Kidney capillary endothelial cell (primary cell): ENCODE results near the gene SLC35E2B.
"Not testable (repeated sequence)": the region's sequence is repeated elsewhere in the genome, so short reads cannot be mapped to it uniquely, and the experiment has no call there.

Experiments
- DNase-seq: peaks from one replicate; pipeline ENCODE4 v3.0.0-alpha.2; 2018; ENCODE audit warnings: low spot score

Gene SLC35E2B

GRCh38 chr1:1638528-1638927 is 54.1 kb downstream of the SLC35E2B start:
- not testable (repeated sequence) for DNase-seq

GRCh38 chr1:1637479-1637875 is 55.1 kb downstream of the SLC35E2B start:
- DNase-seq = not testable (repeated sequence)

DNA sequence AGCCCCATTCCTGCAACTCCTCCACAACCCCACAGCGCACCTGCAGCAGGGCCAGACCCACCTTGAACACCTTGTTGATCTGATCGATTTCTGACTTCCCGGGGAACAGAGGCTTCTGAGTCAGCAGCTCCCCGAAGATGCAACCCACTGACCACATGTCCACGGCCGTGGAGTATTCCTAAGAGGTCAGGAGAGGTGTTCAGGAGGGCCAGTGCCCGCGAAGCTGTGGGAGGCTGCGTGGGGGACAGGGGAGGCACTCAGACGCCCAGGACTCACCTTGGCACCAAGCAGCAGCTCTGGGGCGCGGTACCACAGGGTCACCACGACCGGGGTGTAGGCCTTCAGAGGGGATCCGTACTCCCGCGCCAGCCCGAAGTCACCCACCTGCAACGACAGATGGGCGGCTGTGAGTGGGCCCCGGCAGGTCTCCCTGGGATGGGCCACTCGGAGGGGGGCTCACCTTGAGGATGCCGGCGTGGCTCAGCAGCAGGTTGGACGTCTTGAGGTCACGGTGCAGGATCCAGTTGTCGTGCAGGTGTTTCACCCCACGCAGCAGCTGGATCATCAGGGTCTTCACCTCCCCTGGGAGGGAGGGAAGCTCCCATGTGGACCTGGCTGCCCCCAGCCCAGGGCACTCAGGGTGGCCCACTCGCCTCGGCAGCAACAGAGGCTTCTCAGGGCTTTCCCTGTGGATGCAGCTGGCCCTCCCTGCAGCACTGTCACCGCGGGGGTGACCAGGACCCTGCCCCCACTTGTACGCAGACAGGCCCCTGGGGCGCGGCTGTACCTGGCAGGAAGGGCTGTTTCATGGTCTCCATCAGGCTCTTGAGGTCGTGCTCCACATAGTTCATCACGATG is 55.7 kb downstream of the SLC35E2B start:
- not testable (repeated sequence) for DNase-seq

DNA sequence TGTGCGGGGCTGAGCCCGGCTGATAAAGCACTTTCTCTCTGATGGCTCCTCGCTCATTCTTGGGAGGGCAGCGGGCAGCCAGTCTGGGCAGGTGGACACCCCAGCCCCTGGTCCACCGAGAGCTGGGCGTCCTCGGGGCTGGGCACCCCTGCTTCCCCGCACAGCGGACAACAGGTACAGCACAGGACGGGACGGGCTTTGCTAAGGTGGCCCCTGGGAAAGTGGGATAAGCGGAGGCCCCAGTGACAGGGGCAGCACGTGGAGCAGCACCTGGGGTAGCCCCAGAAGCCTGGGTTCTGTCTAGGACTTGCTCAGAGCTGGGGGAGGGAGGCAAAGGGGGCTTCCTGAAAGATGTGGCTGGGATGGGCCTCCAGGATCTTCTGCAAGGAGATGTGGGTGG is 58.0 kb downstream of the SLC35E2B start:
- DNase-seq = not testable (repeated sequence)

DNA sequence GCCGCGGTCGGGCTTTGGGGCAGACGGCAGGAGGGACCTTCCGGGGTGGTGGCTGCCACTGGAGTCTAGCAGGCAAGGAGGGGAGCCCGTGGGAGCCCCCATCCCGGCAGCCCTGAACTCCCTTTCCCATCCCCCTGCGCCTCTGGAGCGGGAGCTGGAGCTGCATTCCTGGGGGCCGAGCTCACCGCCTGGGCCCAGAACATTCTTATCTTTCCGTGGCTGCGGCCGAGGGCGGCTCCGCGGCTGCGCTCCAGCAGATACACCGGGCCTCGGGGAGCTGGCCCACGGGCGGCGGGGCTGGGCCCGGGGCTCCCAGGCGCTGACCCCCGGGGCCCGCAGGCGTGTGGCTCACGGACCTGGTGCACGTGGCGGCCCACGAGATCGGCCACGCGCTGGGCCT is 59.2 kb downstream of the SLC35E2B start:
- DNase-seq = not testable (repeated sequence)

DNA sequence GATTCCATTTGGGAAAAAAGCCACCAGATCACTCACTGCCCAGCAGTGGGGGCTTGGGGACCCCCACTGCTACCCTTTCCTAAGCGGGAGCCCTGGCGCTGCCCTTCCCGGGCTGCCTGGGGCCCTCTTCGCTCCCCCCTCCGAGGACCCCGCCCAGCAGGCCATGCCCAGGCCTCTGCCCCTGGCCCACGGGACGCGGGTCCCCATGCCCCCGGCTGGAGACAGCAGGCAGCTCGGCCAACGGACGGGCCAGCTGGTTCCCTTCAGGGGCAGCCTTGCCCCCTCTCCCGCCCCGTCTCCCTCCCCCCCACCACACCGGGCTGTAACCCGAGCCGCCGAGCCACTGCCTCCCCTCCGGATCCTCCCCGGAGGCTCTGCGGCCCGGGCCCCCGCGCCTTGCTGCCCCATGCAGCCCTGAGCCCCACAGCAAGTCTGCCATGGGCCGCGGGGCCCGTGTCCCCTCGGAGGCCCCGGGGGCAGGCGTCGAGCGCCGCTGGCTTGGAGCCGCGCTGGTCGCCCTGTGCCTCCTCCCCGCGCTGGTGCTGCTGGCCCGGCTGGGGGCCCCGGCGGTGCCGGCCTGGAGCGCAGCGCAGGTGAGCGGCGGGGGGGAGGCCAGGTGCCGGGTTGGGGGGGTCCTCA is 60.7 kb downstream of the SLC35E2B start, which contains the start of gene MMP23B:
TSS of gene MMP23B (plus strand) at position 392 of the 639 bp plus-strand sequence. CDS start at position 438, 46 bp downstream.
- no peak for DNase-seq

DNA sequence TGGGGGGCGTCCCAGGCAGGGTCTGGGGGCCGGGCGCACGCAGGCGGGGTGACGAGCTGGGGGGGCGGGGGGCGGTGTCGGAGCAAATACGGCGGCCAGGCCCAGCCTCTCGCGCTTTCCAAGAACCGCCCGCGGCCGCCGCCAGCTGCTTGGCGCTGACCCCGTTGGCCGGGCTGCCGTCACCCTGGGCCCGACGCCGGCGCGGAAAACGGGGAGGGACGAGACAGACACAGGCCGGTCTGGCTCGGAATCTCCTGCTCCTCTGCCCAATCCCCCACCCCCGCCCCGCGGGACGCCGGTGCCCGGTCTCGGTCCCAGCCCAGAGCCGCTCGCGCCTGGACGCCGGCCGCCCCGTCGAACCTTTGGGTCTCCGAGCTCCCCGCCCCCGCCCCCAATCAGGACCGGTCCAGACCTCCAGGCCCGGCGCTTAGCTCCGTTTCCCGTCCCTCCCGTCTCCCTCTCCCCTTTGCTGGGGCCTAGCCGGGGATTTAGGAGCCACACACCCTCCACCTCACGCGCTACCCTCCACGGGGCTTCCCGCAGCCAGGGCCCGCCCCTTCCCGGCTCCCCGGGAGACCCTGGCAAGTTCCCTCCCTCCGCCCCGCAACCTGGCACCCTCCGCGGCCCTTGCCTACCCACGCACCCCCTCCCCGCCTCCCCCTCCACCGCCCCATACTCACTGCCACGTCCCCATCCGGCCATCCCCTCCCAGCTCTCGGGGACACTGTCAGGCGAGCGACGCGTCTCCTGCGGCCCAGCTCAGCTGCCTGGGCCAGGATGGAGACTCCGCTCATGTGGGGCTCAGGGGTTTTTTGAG is 61.4 kb downstream of the SLC35E2B start:
- DNase-seq = no peak

DNA sequence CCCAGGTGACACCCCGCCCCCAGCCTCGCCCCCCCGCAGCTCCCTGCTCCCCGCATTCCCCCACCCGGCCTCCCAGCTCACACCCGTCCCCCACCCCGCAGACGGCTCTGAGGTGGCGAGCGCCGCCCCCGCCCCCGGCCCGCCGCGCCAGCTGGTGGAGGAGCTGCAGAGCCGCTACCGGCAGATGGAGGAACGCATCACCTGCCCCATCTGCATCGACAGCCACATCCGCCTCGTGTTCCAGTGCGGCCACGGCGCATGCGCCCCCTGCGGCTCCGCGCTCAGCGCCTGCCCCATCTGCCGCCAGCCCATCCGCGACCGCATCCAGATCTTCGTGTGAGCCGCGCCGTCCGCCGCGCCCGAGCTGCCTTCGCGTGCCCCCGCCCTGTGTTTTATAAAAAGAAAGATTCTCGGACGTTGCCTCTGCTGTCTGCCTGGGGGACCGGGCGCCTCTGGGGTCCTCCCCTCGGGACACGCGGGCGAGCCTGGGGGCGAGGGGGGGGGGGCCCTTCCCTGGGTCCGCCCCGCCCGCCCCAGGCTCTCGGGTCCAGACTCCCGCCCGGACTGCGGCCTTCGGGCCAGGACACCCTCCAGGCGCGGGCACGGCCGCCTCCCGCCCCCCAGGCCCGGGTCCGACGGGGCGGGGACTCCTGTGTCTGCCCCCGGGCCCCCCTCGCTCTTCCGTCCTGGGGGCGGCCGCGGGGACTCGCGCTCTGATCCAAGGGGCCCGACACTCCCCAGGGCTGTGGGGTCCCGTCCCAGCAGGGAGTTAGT is 62.2 kb downstream of the SLC35E2B start:
- peak; percentile 46 for DNase-seq

DNA sequence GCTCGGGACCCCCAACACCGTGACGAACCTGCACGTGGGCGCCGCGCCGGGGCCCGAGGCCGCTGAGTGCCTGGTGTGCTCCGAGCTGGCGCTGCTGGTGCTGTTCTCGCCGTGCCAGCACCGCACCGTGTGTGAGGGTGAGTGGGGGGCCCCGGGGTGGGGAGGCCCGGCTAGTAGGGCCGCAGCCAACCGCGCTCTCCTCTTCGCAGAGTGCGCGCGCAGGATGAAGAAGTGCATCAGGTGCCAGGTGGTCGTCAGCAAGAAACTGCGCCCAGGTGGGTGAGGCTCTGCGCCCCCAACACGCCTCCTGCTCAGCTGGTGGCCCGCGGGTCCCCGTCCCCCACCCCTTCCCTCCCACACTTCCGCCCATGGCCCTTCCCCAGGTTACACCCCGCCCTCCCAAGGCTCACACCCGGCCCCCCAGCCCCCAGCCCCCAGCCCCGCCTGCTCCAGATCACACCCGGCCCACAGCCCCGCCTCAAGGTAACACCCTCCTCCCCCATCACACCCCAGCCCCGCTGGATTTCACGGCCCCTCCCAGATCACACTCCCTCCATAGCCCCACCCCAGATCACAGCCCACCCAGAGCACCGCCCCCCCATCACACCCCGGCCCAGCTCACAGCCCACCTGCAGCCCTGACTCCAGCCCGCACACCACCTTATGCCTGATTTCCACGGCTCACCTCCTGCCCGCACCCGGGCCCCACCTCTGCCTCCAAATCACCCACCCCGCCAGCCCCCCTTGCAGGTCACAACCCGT is 63.0 kb downstream of the SLC35E2B start:
- DNase-seq = no peak

DNA sequence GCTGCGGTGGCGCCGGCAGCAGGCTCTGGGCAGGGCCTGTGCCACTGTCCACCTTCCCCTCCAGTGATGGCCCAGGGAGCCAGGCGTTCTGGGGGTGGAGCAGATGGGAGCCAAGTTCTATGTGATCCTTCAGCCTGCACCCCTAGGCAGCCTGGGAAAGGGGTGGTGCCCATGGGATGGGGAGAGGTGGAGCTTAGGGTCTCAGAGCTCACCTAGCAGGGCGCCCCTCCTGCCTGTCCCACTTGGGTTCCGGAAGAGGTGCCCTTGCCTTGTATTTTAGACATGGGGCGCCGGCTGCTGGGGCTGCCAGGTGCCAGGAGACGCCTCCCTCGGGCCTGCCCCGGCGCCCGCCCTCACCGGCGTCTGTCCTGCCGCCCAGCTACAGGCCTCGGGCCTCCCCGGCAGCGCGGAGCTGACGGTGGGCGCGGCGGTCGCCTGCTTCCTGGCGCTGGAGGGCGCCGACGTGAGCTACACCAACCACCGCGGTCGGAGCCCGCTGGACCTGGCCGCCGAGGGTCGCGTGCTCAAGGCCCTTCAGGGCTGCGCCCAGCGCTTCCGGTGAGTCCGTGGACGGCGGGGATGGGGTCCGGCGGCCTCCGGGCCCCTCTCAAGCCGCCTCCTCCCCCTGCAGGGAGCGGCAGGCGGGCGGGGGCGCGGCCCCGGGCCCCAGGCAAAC is 63.7 kb downstream of the SLC35E2B start:
- DNase-seq = no peak

GRCh38 chr1:1627829-1628753 is 64.5 kb downstream of the SLC35E2B start:
- DNase-seq = no peak

DNA sequence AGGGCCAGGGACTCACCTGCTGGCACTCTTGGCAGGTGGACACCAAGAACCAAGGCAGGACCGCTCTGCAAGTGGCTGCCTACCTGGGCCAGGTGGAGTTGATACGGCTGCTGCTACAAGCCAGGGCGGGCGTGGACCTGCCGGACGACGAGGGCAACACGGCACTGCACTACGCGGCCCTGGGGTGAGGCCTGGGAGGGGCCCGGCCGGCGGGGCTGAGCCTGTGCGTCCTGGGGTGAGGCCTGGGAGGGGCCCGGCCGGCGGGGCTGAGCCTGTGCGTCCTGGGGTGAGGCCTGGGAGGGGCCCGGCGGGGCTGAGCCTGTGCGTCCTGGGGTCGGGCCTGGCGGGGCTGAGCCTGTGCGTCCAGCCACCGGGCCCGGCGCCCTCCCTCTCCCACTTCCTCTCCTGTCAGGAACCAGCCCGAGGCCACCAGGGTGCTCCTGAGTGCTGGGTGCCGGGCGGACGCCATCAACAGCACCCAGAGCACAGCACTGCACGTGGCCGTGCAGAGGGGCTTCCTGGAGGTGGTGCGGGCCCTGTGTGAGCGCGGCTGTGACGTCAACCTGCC is 65.2 kb downstream of the SLC35E2B start:
- DNase-seq = no peak

DNA sequence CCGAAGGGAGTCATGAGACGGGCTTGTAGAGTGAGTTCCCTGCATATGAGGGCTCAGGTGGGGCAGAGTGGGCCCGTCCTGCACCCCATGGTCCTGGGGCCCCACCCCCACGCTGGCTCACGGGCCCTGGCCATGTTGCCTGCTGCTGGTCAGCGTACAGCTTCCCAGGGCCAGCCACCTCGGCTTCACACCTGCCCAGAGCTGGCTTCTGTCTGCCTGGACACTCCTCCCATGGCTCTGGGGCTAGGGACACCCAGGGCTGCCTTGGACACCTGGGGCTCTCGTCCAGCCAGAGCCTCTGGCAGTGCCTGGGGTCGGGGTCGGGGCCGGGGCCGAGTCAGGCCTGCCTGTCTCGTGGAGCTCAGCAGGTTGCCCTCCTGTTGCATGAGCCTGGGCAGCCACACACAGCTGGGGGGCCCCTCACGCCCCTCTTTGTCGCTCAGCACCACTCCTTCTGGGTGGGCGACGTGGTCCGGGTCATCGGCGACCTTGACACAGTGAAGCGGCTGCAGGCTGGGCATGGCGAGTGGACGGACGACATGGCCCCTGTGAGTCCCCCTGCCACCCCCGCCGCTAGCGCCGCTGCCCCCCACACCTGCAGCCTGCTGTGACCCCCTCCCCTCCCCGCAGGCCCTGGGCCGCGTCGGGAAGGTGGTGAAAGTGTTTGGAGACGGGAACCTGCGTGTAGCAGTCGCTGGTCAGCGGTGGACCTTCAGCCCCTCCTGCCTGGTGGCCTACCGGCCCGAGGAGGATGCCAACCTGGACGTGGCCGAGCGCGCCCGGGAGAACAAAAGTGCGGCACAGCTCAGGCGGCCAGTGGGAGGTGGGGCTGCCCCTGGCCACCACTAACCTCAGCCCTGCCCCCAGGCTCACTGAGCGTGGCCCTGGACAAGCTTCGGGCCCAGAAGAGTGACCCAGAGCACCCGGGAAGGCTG is 66.1 kb downstream of the SLC35E2B start:
- DNase-seq = no peak

GRCh38 chr1:1625824-1626206 is 66.8 kb downstream of the SLC35E2B start:
- DNase-seq = no peak

- DNase-seq = no peak
These were observed 67.2 kb downstream of the SLC35E2B start for GRCh38 chr1:1625404-1625775.

- DNase-seq = no peak
These were observed 67.9 kb downstream of the SLC35E2B start for GRCh38 chr1:1624443-1625403.
